Esophagus muscularis mucosa (tissue), 3 donors: ENCODE measurements around the gene GNLY.

ENCODE experiments used
- POLR2A ChIP-seq: fragments of 450-650 bp; IDR thresholded peaks from one replicate; pipeline ENCODE4 v1.6.1; 2017; ENCODE audit warnings: antibody characterized with exemption, moderate library complexity, mild to moderate bottlenecking, low read depth
- POLR2AphosphoS5 ChIP-seq, 2 donors: sonication (generic); formaldehyde crosslinking; IDR thresholded peaks; one replicate each; pipeline ENCODE4 v1.6.1; 2017; ENCODE audit warnings: antibody characterized with exemption in 2 of 2
- TF ChIP-seq, protein P1 (sequence below), 3 experiments: fragments of 200-600 bp in 2 of 3; fragments of 450-650 bp in 1 of 3; sonication (generic) in 2 of 3; IDR thresholded peaks; one replicate each; pipeline ENCODE4 v1.5.1; 2017 to 2019; ENCODE audit warnings: antibody characterized with exemption in 3 of 3, mild to moderate bottlenecking in 2 of 3, moderate library complexity in 1 of 3

- TF ChIP-seq, protein P1, sequence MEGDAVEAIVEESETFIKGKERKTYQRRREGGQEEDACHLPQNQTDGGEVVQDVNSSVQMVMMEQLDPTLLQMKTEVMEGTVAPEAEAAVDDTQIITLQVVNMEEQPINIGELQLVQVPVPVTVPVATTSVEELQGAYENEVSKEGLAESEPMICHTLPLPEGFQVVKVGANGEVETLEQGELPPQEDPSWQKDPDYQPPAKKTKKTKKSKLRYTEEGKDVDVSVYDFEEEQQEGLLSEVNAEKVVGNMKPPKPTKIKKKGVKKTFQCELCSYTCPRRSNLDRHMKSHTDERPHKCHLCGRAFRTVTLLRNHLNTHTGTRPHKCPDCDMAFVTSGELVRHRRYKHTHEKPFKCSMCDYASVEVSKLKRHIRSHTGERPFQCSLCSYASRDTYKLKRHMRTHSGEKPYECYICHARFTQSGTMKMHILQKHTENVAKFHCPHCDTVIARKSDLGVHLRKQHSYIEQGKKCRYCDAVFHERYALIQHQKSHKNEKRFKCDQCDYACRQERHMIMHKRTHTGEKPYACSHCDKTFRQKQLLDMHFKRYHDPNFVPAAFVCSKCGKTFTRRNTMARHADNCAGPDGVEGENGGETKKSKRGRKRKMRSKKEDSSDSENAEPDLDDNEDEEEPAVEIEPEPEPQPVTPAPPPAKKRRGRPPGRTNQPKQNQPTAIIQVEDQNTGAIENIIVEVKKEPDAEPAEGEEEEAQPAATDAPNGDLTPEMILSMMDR (IDR thresholded peaks at IDR 0.05): no peak
- TF ChIP-seq POLR2A (no peak), POLR2AphosphoS5 (IDR thresholded peaks at IDR 0.05) (no peak)
These were observed 2.0 kb upstream of the GNLY start for GRCh38 chr2:85692039-85692645.
